Testis (tissue), 2 donors: ENCODE data around the gene A3GALT2.

Experiments used
- POLR2A ChIP-seq: fragments of 450-650 bp; IDR thresholded peaks from one replicate; pipeline ENCODE4 v1.6.1; 2017; ENCODE audit warnings: antibody characterized with exemption, mild to moderate bottlenecking, moderate library complexity
- TF ChIP-seq, protein P1 (sequence below), 3 experiments: fragments of 450-650 bp in 2 of 3; fragments of 200-600 bp in 1 of 3; sonication (generic) in 1 of 3; IDR thresholded peaks; one replicate each; pipeline ENCODE4 v1.5.1; 2016 to 2019; ENCODE audit warnings: antibody characterized with exemption in 3 of 3, mild to moderate bottlenecking in 2 of 3, moderate library complexity in 1 of 3

- TF ChIP-seq, protein P1, sequence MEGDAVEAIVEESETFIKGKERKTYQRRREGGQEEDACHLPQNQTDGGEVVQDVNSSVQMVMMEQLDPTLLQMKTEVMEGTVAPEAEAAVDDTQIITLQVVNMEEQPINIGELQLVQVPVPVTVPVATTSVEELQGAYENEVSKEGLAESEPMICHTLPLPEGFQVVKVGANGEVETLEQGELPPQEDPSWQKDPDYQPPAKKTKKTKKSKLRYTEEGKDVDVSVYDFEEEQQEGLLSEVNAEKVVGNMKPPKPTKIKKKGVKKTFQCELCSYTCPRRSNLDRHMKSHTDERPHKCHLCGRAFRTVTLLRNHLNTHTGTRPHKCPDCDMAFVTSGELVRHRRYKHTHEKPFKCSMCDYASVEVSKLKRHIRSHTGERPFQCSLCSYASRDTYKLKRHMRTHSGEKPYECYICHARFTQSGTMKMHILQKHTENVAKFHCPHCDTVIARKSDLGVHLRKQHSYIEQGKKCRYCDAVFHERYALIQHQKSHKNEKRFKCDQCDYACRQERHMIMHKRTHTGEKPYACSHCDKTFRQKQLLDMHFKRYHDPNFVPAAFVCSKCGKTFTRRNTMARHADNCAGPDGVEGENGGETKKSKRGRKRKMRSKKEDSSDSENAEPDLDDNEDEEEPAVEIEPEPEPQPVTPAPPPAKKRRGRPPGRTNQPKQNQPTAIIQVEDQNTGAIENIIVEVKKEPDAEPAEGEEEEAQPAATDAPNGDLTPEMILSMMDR (IDR thresholded peaks at IDR 0.05): no peak
- TF ChIP-seq POLR2A: no peak
These were observed 16.5 kb upstream of the A3GALT2 start for GRCh38 chr1:33337441-33337840.
